ENCODE measurements around the gene TNFRSF18.

- TF ChIP-seq CTCF (IDR thresholded peaks at IDR 0.05) (no peak), POLR2A (IDR thresholded peaks at IDR 0.05) (no peak)
Measured at GRCh38 chr1:1242461-1243265, 36.3 kb upstream of the TNFRSF18 start.

Data from testis (tissue), 2 donors.